WTC11 (cell line): ENCODE results near the gene SFTA2.

ENCODE experiments used
- CREB1 ChIP-seq: sonication (generic); formaldehyde crosslinking; IDR thresholded peaks from 2 replicates; pipeline ENCODE4 v1.8.0; 2023; ENCODE audit warnings: mild to moderate bottlenecking, missing genetic modification reagents
- FOXK1 ChIP-seq: sonication (generic); formaldehyde crosslinking; IDR thresholded peaks from 2 replicates; pipeline ENCODE4 v1.8.0; 2022; ENCODE audit warnings: mild to moderate bottlenecking, moderate library complexity, missing genetic modification reagents
- FOXP1 ChIP-seq: sonication (generic); formaldehyde crosslinking; IDR thresholded peaks from 2 replicates; pipeline ENCODE4 v1.8.0; 2022; ENCODE audit warnings: missing genetic modification reagents, mild to moderate bottlenecking, moderate library complexity, borderline replicate concordance
- NR1H2 ChIP-seq: sonication (generic); formaldehyde crosslinking; IDR thresholded peaks from 2 replicates; pipeline ENCODE4 v1.9.0; 2021; ENCODE audit warnings: mild to moderate bottlenecking, moderate library complexity, missing genetic modification reagents
- ZNF317 ChIP-seq: sonication (generic); formaldehyde crosslinking; IDR thresholded peaks from 2 replicates; pipeline ENCODE4 v1.8.1; 2023; ENCODE audit warnings: low read depth, mild to moderate bottlenecking, moderate library complexity, missing genetic modification reagents, borderline replicate concordance
- TF ChIP-seq, protein P1 (sequence below): sonication (generic); formaldehyde crosslinking; conservative IDR thresholded peaks from 2 replicates; pipeline ENCODE4 v1.8.1; 2023; ENCODE audit warnings: mild to moderate bottlenecking, low read depth, missing genetic modification reagents, moderate library complexity
- TF ChIP-seq, protein P2 (sequence below): sonication (generic); formaldehyde crosslinking; IDR thresholded peaks from 2 replicates; pipeline ENCODE4 v1.8.1; 2023; ENCODE audit warnings: mild to moderate bottlenecking, missing genetic modification reagents, borderline replicate concordance
- TF ChIP-seq, protein P3 (sequence below): fragments of 200-600 bp; IDR thresholded peaks from 2 replicates; pipeline ENCODE4 v1.8.0; 2022; ENCODE audit warnings: antibody characterized with exemption
- TF ChIP-seq, protein P4 (sequence below): sonication (generic); formaldehyde crosslinking; IDR thresholded peaks from 2 replicates; pipeline ENCODE4 v1.8.1; 2022; ENCODE audit warnings: low read depth, mild to moderate bottlenecking, moderate library complexity, missing genetic modification reagents, borderline replicate concordance
- TF ChIP-seq, protein P5 (sequence below): sonication (generic); formaldehyde crosslinking; IDR thresholded peaks from 2 replicates; pipeline ENCODE4 v1.8.0; 2022; ENCODE audit warnings: missing genetic modification reagents
- TF ChIP-seq, protein P6 (sequence below): sonication (generic); formaldehyde crosslinking; IDR thresholded peaks from 2 replicates; pipeline ENCODE4 v1.8.0; 2022; ENCODE audit warnings: mild to moderate bottlenecking, missing genetic modification reagents
- TF ChIP-seq, protein P7 (sequence below): sonication (generic); formaldehyde crosslinking; IDR thresholded peaks from 2 replicates; pipeline ENCODE4 v1.8.0; 2023; ENCODE audit warnings: missing genetic modification reagents, mild to moderate bottlenecking, borderline replicate concordance

DNA sequence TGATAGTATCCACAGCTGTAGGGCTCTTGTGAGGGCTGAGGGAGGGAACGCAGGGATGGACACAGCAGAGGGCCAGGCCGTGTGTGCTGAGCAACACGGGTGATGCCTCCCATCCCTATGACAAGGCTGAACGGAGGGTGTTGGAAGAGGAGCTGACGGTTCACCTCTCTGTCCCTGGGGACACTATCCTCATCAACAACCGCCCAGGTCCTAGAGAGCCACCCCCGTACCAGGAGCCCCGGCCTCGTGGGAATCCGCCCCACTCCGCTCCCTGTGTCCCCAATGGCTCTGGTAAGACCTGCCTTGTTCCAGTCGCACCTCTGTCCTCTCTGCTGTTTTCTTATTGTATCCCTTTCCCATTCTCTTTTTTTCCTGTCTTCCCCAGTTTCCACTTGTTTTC, 37.6 kb downstream of the SFTA2 start:
- TF ChIP-seq FOXP1 (CRISPR knock-in tag) (no peak), ZNF317 (CRISPR knock-in tag) (no peak), CREB1 (CRISPR knock-in tag) (no peak), NR1H2 (no peak), FOXK1 (CRISPR knock-in tag) (no peak)
- TF ChIP-seq, protein P1, sequence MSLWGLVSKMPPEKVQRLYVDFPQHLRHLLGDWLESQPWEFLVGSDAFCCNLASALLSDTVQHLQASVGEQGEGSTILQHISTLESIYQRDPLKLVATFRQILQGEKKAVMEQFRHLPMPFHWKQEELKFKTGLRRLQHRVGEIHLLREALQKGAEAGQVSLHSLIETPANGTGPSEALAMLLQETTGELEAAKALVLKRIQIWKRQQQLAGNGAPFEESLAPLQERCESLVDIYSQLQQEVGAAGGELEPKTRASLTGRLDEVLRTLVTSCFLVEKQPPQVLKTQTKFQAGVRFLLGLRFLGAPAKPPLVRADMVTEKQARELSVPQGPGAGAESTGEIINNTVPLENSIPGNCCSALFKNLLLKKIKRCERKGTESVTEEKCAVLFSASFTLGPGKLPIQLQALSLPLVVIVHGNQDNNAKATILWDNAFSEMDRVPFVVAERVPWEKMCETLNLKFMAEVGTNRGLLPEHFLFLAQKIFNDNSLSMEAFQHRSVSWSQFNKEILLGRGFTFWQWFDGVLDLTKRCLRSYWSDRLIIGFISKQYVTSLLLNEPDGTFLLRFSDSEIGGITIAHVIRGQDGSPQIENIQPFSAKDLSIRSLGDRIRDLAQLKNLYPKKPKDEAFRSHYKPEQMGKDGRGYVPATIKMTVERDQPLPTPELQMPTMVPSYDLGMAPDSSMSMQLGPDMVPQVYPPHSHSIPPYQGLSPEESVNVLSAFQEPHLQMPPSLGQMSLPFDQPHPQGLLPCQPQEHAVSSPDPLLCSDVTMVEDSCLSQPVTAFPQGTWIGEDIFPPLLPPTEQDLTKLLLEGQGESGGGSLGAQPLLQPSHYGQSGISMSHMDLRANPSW = no peak
- TF ChIP-seq, protein P2, sequence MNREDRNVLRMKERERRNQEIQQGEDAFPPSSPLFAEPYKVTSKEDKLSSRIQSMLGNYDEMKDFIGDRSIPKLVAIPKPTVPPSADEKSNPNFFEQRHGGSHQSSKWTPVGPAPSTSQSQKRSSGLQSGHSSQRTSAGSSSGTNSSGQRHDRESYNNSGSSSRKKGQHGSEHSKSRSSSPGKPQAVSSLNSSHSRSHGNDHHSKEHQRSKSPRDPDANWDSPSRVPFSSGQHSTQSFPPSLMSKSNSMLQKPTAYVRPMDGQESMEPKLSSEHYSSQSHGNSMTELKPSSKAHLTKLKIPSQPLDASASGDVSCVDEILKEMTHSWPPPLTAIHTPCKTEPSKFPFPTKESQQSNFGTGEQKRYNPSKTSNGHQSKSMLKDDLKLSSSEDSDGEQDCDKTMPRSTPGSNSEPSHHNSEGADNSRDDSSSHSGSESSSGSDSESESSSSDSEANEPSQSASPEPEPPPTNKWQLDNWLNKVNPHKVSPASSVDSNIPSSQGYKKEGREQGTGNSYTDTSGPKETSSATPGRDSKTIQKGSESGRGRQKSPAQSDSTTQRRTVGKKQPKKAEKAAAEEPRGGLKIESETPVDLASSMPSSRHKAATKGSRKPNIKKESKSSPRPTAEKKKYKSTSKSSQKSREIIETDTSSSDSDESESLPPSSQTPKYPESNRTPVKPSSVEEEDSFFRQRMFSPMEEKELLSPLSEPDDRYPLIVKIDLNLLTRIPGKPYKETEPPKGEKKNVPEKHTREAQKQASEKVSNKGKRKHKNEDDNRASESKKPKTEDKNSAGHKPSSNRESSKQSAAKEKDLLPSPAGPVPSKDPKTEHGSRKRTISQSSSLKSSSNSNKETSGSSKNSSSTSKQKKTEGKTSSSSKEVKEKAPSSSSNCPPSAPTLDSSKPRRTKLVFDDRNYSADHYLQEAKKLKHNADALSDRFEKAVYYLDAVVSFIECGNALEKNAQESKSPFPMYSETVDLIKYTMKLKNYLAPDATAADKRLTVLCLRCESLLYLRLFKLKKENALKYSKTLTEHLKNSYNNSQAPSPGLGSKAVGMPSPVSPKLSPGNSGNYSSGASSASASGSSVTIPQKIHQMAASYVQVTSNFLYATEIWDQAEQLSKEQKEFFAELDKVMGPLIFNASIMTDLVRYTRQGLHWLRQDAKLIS (CRISPR knock-in tag) = no peak
- TF ChIP-seq, protein P3, sequence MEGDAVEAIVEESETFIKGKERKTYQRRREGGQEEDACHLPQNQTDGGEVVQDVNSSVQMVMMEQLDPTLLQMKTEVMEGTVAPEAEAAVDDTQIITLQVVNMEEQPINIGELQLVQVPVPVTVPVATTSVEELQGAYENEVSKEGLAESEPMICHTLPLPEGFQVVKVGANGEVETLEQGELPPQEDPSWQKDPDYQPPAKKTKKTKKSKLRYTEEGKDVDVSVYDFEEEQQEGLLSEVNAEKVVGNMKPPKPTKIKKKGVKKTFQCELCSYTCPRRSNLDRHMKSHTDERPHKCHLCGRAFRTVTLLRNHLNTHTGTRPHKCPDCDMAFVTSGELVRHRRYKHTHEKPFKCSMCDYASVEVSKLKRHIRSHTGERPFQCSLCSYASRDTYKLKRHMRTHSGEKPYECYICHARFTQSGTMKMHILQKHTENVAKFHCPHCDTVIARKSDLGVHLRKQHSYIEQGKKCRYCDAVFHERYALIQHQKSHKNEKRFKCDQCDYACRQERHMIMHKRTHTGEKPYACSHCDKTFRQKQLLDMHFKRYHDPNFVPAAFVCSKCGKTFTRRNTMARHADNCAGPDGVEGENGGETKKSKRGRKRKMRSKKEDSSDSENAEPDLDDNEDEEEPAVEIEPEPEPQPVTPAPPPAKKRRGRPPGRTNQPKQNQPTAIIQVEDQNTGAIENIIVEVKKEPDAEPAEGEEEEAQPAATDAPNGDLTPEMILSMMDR = no peak
- TF ChIP-seq, protein P4, sequence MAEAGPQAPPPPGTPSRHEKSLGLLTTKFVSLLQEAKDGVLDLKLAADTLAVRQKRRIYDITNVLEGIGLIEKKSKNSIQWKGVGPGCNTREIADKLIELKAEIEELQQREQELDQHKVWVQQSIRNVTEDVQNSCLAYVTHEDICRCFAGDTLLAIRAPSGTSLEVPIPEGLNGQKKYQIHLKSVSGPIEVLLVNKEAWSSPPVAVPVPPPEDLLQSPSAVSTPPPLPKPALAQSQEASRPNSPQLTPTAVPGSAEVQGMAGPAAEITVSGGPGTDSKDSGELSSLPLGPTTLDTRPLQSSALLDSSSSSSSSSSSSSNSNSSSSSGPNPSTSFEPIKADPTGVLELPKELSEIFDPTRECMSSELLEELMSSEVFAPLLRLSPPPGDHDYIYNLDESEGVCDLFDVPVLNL (CRISPR knock-in tag) = no peak
- TF ChIP-seq, protein P5, sequence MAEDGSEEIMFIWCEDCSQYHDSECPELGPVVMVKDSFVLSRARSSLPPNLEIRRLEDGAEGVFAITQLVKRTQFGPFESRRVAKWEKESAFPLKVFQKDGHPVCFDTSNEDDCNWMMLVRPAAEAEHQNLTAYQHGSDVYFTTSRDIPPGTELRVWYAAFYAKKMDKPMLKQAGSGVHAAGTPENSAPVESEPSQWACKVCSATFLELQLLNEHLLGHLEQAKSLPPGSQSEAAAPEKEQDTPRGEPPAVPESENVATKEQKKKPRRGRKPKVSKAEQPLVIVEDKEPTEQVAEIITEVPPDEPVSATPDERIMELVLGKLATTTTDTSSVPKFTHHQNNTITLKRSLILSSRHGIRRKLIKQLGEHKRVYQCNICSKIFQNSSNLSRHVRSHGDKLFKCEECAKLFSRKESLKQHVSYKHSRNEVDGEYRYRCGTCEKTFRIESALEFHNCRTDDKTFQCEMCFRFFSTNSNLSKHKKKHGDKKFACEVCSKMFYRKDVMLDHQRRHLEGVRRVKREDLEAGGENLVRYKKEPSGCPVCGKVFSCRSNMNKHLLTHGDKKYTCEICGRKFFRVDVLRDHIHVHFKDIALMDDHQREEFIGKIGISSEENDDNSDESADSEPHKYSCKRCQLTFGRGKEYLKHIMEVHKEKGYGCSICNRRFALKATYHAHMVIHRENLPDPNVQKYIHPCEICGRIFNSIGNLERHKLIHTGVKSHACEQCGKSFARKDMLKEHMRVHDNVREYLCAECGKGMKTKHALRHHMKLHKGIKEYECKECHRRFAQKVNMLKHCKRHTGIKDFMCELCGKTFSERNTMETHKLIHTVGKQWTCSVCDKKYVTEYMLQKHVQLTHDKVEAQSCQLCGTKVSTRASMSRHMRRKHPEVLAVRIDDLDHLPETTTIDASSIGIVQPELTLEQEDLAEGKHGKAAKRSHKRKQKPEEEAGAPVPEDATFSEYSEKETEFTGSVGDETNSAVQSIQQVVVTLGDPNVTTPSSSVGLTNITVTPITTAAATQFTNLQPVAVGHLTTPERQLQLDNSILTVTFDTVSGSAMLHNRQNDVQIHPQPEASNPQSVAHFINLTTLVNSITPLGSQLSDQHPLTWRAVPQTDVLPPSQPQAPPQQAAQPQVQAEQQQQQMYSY = no peak
- TF ChIP-seq, protein P6, sequence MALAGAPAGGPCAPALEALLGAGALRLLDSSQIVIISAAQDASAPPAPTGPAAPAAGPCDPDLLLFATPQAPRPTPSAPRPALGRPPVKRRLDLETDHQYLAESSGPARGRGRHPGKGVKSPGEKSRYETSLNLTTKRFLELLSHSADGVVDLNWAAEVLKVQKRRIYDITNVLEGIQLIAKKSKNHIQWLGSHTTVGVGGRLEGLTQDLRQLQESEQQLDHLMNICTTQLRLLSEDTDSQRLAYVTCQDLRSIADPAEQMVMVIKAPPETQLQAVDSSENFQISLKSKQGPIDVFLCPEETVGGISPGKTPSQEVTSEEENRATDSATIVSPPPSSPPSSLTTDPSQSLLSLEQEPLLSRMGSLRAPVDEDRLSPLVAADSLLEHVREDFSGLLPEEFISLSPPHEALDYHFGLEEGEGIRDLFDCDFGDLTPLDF = no peak
- TF ChIP-seq, protein P7, sequence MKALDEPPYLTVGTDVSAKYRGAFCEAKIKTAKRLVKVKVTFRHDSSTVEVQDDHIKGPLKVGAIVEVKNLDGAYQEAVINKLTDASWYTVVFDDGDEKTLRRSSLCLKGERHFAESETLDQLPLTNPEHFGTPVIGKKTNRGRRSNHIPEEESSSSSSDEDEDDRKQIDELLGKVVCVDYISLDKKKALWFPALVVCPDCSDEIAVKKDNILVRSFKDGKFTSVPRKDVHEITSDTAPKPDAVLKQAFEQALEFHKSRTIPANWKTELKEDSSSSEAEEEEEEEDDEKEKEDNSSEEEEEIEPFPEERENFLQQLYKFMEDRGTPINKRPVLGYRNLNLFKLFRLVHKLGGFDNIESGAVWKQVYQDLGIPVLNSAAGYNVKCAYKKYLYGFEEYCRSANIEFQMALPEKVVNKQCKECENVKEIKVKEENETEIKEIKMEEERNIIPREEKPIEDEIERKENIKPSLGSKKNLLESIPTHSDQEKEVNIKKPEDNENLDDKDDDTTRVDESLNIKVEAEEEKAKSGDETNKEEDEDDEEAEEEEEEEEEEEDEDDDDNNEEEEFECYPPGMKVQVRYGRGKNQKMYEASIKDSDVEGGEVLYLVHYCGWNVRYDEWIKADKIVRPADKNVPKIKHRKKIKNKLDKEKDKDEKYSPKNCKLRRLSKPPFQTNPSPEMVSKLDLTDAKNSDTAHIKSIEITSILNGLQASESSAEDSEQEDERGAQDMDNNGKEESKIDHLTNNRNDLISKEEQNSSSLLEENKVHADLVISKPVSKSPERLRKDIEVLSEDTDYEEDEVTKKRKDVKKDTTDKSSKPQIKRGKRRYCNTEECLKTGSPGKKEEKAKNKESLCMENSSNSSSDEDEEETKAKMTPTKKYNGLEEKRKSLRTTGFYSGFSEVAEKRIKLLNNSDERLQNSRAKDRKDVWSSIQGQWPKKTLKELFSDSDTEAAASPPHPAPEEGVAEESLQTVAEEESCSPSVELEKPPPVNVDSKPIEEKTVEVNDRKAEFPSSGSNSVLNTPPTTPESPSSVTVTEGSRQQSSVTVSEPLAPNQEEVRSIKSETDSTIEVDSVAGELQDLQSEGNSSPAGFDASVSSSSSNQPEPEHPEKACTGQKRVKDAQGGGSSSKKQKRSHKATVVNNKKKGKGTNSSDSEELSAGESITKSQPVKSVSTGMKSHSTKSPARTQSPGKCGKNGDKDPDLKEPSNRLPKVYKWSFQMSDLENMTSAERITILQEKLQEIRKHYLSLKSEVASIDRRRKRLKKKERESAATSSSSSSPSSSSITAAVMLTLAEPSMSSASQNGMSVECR = no peak
